Heart right ventricle (tissue), 16 donors: ENCODE measurements around the gene RADIL. TPM values are rescaled to one million over a fixed set of nuclear protein-coding genes. Genes with fewer than 3 reads are reported as not detected.
A peak's percentile ranks its signal among the peaks of the same experiment; 100 is the strongest.

Experiments used
- ATAC-seq, 8 donors: fragments of 200-7000 bp; cut with Tn5 transposase; one replicate each; pipeline ENCODE4 v1.9.1; 2020; ENCODE audit warnings: mild to moderate bottlenecking in 8 of 8, moderate library complexity in 8 of 8, moderate number of reproducible peaks in 1 of 8
- DNase-seq, 2 donors: peaks; one replicate each; pipeline ENCODE4 v3.0.0-alpha.2; 2020
- H3K27ac ChIP-seq, 10 donors: fragments of 200-600 bp; sonication (generic) in 2 of 10; one replicate each; pipeline versions ENCODE4 v1.5.0 to v1.8.0; 2020 to 2022; ENCODE audit warnings: mild to moderate bottlenecking in 3 of 10
- H3K27me3 ChIP-seq, 7 donors: fragments of 200-600 bp; one replicate each; pipeline ENCODE4 v1.8.0; 2021 to 2022; ENCODE audit warnings: mild to moderate bottlenecking in 2 of 7
- H3K36me3 ChIP-seq, 9 donors: fragments of 200-600 bp; sonication (generic) in 1 of 9; one replicate each; pipeline versions ENCODE4 v1.5.0 to v1.8.0; 2020 to 2022; ENCODE audit warnings: mild to moderate bottlenecking in 2 of 9
- H3K4me1 ChIP-seq, 9 donors: fragments of 200-600 bp; sonication (generic) in 1 of 9; one replicate each; pipeline versions ENCODE4 v1.5.0 to v1.8.0; 2020 to 2022; ENCODE audit warnings: mild to moderate bottlenecking in 4 of 9
- H3K4me3 ChIP-seq, 10 donors: fragments of 200-600 bp; sonication (generic) in 2 of 10; one replicate each; pipeline versions ENCODE4 v1.5.0 to v1.8.0; 2020 to 2022; ENCODE audit warnings: mild to moderate bottlenecking in 7 of 10, moderate library complexity in 2 of 10
- H3K9me3 ChIP-seq, 11 donors: fragments of 200-600 bp in 10 of 11; sonication (generic) in 2 of 11; one replicate each; pipeline versions ENCODE4 v1.5.0 to v1.8.0; 2013 to 2022; ENCODE audit warnings: mild to moderate bottlenecking in 2 of 11, control low read depth in 1 of 11, moderate library complexity in 1 of 11
- WGBS, 2 donors: extraction: QIAGEN DNeasy Blood & Tissue Kit; methylation state at CpG; one replicate each; pipeline ENCODE4 v1.1.7; 2013; ENCODE audit warnings: inconsistent platforms in 1 of 2; 5-methylcytosine and 5-hydroxymethylcytosine counted together
- intact Hi-C, 10 donors: fragments of 100-400 bp; cut with DNase I; formaldehyde crosslinking; loops; one replicate each; pipeline versions ENCODE4 v1.11.1 to v1.14.2; 2022
- polyA plus RNA-seq, 2 donors: library from polyadenylated mRNA; stranded (reverse); fragments of 200-250 nt; gene quantifications; one replicate each; pipeline ENCODE4 v1.2.3, GENCODE V29; 2013
- total RNA-seq, 10 donors: library from RNA; stranded (reverse); fragmentation: NEBNext Ultra II Directional in 3 of 10; extraction: Animal tissue kit (Norgen Biotek cat#: 25700) in 3 of 10; gene quantifications; one replicate each; pipeline versions ENCODE4 v1.2.1 to v1.2.4, GENCODE V29; 2021 to 2023
- TF ChIP-seq, protein P1 (sequence below), 9 donors: fragments of 200-600 bp; sonication (generic) in 2 of 9; IDR thresholded peaks; one replicate each; pipeline versions ENCODE4 v1.5.0 to v1.8.0; 2021 to 2022; ENCODE audit warnings: antibody characterized with exemption in 9 of 9, mild to moderate bottlenecking in 5 of 9, moderate library complexity in 1 of 9
- donor health status: Arrhythmogenic right ventricular cardiomyopathy.
- donor health status: ischemic (EF 13 %, LVEDD 7.1; RV severe dilation, severe dysfunction).
- donor health status: healthy with polysubstance abuse.
- donor health status: DM: no; HTN: yes; CAD: no.
- donor health status: DM: no; HTN: no; CAD: no.
- donor health status: ischemic (EF 25% LVEDD 6.9; RV normal size, moderate dysfunction).
- donor health status: ischemic (EF 25% LVEDD 5.7; RV mildly dilated, moderate dysfunction).
- donor health status: healthy.
- donor health status: DM: yes; HTN: yes; CAD: no.
- donor health status: Ischemic cardiomyopathy.
- donor health status: ischemic (EF 35%, LVEDD 5.7; RV mildly dilated, moderate dysfunction).
- donor health status: nonischemic (EF 11% LVEDD 7.7; RV severe dilation, severe dysfunction).
- donor health status: DM: yes; HTN: yes; CAD: no.
- donor health status: PGD.
- donor health status: ischemic (EF 29% LVEDD 5.4; RV normal size, mild dysfunction).
- donor health status: nonischemic (EF 23%, LVEDD 6.1; RV moderate dilation, normal function).

RADIL gene
- total and polyA plus RNA-seq, 12 donors, result 1.2 to 6.6 (median 3.8) TPM

- TF ChIP-seq, protein P1, sequence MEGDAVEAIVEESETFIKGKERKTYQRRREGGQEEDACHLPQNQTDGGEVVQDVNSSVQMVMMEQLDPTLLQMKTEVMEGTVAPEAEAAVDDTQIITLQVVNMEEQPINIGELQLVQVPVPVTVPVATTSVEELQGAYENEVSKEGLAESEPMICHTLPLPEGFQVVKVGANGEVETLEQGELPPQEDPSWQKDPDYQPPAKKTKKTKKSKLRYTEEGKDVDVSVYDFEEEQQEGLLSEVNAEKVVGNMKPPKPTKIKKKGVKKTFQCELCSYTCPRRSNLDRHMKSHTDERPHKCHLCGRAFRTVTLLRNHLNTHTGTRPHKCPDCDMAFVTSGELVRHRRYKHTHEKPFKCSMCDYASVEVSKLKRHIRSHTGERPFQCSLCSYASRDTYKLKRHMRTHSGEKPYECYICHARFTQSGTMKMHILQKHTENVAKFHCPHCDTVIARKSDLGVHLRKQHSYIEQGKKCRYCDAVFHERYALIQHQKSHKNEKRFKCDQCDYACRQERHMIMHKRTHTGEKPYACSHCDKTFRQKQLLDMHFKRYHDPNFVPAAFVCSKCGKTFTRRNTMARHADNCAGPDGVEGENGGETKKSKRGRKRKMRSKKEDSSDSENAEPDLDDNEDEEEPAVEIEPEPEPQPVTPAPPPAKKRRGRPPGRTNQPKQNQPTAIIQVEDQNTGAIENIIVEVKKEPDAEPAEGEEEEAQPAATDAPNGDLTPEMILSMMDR (IDR thresholded peaks at IDR 0.05), result no peak
- Histone ChIP-seq H3K4me3 (peak overlapping the region; percentile 61 to 77 (median 69)), H3K9me3 (no peaks in the 10 kb centered on the region), H3K27ac (peak overlapping the region in 9 of 10 donors; percentile 80 to 90 (median 83)), H3K36me3 (peaks cover 0 to 3% (median 0%) of the 10 kb centered on the region in 9 donors), H3K4me1 (peaks cover 3 to 43% (median 14%) of the 10 kb centered on the region in 9 donors), H3K27me3 (peaks cover 0 to 27% (median 0%) of the 10 kb centered on the region in 7 donors)
- intact Hi-C loops, result loop anchor here in 6 of 10 donors (1.0 to 5.0 kb wide), 7 partner anchors 51 to 86 kb away; no protein-coding TSS in a partner anchor
- DNase-seq, result no peak
- no peak for ATAC-seq
- WGBS, 2 donors, result 0 to 2% methylated on average over 34 to 36 of the region's 36 CpGs
These were observed 514 bp downstream of the RADIL start for GRCh38 chr7:4883033-4883371.

DNA sequence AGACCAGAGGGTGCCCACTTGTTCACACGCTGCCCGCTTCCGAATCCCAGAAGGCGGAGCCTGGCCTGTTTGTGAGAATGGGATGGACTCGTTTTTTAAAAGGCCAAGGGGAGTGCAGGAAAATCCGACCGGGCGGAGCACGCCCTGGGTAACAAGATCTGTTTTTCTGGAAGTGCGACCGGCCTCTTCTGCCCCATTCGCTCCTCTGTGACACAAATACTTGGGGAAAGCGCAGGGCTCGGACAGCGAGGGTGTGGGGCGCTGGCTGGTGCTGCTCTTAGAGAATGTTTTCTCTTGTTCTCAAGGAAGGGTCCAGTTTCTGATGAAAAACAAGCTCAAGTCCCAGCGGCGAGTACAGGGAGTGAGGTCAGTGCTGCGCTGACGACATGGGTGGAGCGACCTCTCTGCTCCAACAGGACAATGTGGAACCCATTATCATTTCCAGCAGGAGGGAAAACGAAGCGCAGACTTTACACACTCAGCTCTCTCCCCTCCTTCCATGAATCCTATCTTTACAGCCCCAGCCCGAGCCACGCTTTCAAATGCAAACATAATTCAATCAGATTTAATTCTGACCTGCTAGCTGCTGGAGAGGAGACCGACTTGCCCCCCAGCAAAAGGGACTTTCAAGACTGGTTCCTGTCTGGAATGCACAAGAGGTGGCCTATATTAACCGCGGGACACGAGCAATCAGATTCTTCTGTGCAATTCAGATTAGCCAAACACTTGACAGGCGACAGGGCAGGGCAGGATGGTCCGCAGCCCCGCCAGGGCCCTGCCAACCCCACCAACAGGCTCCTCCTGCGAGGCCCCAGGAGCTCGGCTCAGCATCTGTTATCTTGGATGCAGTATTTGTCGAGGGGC is 1.1 kb downstream of the RADIL start:
- peaks cover 0 to 9% (median 0%) of the 10 kb centered on the region in 9 donors for H3K36me3 ChIP-seq
- TF ChIP-seq, protein P1 (IDR thresholded peaks at IDR 0.05), result no peak
- peaks cover 3 to 43% (median 14%) of the 10 kb centered on the region in 9 donors for H3K4me1 ChIP-seq
- ATAC-seq, result peak; percentile 51 to 83 (median 73)
- intact Hi-C loops, result loop anchor here in 6 of 10 donors (1.0 to 5.0 kb wide), 7 partner anchors 50 to 85 kb away; no protein-coding TSS in a partner anchor
- 3 to 6% methylated on average over 35 of the region's 35 CpGs for WGBS, 2 donors
- H3K27me3 ChIP-seq, result peaks cover 0 to 27% (median 0%) of the 10 kb centered on the region in 7 donors
- H3K9me3 ChIP-seq, result no peaks in the 10 kb centered on the region
- peak overlapping the region; percentile 61 to 77 (median 69) for H3K4me3 ChIP-seq
- DNase-seq, result peak; percentile 58 to 79
- H3K27ac ChIP-seq, result peak overlapping the region; percentile 70 to 90 (median 82)

GRCh38 chr7:4880218-4880617 is 3.3 kb downstream of the RADIL start:
- Histone ChIP-seq H3K36me3 (peaks cover 0 to 31% (median 0%) of the 10 kb centered on the region in 9 donors), H3K4me1 (peaks cover 3 to 43% (median 14%) of the 10 kb centered on the region in 9 donors), H3K27me3 (peaks cover 0 to 27% (median 0%) of the 10 kb centered on the region in 7 donors), H3K27ac (peak overlapping the region in 1 of 10 donors; percentile 25), H3K4me3 (peak overlapping the region in 7 of 10 donors; percentile 5 to 35 (median 24)), H3K9me3 (no peaks in the 10 kb centered on the region)
- DNase-seq (no peak), ATAC-seq (no peak)
- TF ChIP-seq, protein P1 (IDR thresholded peaks at IDR 0.05), result no peak
- intact Hi-C loops, result loop anchor here in 4 of 10 donors (5.0 kb wide), 2 partner anchors 48 to 83 kb away; no protein-coding TSS in a partner anchor
- 61 to 63% methylated on average over 10 of the region's 10 CpGs for WGBS, 2 donors

DNA sequence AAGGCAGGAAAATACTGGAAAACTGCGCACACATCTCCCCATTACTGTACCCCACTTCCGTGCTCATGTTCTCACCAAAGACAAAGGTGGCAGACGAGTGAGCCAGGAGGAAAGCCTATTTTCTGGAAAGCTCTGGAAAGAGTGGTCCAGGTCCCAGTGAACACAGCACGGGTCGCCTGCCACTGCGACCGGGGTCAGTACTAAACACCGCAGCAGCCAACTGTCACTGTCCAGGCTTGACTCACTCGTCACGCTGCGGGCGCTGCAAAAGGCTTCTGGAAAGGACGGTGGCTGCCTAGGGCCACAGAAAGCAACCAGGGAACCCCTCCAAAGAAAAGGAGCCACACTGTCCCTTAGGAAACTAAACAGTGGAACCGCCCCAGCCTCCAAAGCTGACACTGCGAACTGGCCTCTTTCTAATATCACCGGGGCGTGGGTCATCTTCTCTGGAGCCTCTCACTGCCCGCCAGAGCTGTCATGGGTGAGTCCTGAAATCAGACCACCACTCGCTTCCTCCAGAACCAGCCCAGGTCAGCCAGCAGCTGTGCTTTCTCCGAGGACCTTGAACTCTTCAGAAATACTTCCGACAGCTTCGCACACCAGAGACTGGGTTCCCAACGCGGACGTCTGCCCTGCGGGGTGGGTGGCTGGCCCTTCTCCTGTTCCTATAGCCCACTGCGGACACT is 4.0 kb downstream of the RADIL start:
- DNase-seq, result no peak

More for the DNA sequence above, 4.0 kb downstream of the RADIL start:
- intact Hi-C loops, result loop anchor here in 5 of 10 donors (5.0 to 10.0 kb wide), 3 partner anchors 47 to 85 kb away; no protein-coding TSS in a partner anchor
- Histone ChIP-seq H3K27ac (peak overlapping the region in 2 of 10 donors; percentile 9 to 52), H3K4me1 (peaks cover 3 to 43% (median 14%) of the 10 kb centered on the region in 9 donors), H3K36me3 (peaks cover 0 to 32% (median 0%) of the 10 kb centered on the region in 9 donors), H3K4me3 (peak overlapping the region in 6 of 10 donors; percentile 11 to 35 (median 27)), H3K9me3 (no peaks in the 10 kb centered on the region), H3K27me3 (peaks cover 0 to 27% (median 0%) of the 10 kb centered on the region in 7 donors)
- peak in 1 of 8 donors; percentile 28 for ATAC-seq
- TF ChIP-seq, protein P1 (IDR thresholded peaks at IDR 0.05), result no peak
- 58 to 64% methylated on average over 27 of the region's 27 CpGs for WGBS, 2 donors
